WI38 (cell line): ENCODE data around the gene RHBDL2.
"Not testable (repeated sequence)": the region's sequence is repeated elsewhere in the genome, so short reads cannot be mapped to it uniquely, and the experiment has no call there.

Experiments used
- H3K4me3 ChIP-seq: 2 replicates; pipeline ENCODE4 v1.5.1; 2011; ENCODE audit warnings: low read depth, mild to moderate bottlenecking, control low read depth, low read length
- CTCF ChIP-seq: IDR thresholded peaks from 2 replicates; pipeline ENCODE4 v1.5.1; 2012; ENCODE audit warnings: low read depth, mild to moderate bottlenecking, control low read depth, low read length

Gene RHBDL2

GRCh38 chr1:38839363-38839762 lies 102.3 kb downstream of the RHBDL2 start:
- H3K4me3 ChIP-seq, result no peak overlapping the region
- no peak for TF ChIP-seq CTCF

DNA sequence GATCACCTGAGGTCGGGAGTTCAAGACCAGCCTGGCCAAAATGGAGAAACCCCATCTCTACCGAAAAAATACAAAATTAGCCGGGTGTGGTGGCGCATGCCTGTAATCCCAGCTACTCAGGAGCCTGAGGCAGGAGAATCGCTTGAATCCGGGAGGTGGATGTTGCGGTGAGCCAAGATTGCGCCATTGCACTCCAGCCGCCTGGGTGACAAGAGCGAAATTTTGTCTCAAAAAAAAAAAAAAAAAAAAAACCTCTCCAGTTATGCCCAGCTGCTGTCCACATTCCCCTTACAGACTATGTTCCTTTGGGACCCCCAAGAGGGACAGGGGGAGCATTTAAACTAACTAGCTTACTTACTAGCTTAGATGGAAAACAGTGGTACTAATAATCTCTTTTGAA lies 105.3 kb downstream of the RHBDL2 start:
- H3K4me3 ChIP-seq, result not testable (repeated sequence)
